NCI-H2029 treated with DMSO at 0.1 percent for 48 hours (cell line): ENCODE measurements around the gene RBMS3.
"Not testable (repeated sequence)": the region's sequence is repeated elsewhere in the genome, so short reads cannot be mapped to it uniquely, and the experiment has no call there.

Experiments
- DNase-seq: peaks from one replicate; lab custom pipeline; 2025; lab: John Stamatoyannopoulos, UW

The RBMS3 gene

DNA sequence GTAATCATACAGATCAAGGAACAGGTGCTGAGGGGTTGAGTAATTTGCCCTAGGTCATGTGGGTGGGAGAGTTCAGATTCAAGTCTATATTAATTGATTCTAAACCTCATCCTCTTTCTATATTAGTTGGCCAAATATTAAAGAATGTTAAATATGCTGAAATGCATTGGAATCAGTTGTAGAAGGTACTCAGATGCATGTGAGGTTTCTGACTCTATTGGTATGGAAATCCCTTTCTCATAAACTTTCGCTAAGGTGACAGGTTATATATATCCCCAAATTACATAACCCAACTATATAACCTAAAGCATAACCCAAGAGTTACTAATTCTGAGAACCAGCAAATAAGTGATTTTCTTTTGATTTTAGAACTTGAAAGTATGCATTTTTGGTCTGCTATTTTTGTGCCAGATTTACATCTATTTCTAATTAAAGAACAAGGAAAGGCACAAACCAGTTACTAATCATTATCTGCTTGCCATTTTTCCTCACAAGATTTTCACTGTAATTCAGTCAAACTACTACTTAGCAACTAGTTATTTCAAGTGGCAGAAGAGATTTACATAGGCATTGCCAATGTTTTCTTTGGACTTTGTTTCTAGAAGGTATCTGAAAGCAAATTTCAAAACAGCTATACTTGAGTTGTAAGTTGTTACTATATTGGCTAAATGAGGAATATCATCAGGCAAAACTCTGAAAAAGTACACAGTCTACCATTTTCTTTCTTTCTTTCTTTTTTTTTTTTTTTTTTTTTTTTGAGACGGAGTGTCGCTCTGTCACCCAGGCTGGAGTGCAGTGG, 201.3 kb downstream of the RBMS3 start:
- no peak for DNase-seq

DNA sequence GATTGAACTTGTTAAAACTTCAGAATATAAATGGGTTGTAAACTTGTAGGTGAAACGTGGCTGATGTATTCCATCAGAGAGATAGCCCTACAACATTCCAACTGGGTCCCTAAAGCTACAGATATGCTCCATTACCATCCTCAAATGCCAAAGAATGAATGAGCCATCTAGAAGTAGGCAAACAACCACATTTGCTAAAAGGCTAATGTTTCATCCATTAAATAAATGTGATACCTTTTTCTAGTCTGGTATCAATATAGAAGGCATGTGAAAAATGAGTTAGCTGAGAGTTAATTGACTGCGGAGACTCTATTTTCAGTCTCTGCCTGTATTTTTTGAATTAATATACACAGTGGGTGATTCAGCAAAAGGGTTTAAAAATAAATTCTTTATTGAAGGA, 203.8 kb downstream of the RBMS3 start:
- DNase-seq = no peak

DNA sequence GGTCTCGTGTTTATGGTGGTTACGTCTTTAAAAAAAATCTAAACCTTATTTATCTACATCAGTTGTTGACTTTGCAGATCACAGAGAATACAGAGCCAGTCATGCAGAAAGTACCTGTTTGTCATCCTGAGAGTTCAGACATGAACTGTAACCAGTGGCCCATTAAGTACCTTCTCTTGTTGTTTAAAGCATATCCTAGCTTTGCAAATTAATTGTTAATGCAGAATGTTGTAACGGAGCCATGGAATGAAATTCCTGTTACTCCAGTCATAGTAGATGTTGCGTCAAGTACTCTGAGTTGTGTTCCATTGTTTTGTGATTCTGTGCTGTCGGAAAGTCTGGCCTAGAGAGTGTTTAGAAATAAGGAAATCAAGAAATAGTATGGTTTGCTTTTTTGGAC, 205.2 kb downstream of the RBMS3 start:
- DNase-seq = peak; percentile 88

DNA sequence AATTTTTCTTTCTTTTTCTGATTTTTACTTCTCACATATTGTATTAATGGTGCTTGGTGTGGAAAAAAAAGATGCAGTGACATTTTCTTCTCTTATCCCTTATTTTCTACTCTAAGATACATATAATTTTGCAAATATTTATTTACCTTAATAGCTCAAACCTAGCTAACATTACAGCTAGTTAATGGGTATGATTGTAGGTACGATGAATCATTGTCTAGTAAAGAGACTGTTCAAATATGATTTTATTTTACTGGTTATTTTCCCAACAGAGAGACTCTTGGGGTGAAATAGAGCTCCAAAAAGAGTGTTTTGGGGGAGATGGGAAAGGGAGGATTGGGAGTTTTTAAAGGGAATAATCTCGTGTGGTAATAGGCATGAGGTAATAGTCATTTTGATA, 206.0 kb downstream of the RBMS3 start:
- DNase-seq = no peak

DNA sequence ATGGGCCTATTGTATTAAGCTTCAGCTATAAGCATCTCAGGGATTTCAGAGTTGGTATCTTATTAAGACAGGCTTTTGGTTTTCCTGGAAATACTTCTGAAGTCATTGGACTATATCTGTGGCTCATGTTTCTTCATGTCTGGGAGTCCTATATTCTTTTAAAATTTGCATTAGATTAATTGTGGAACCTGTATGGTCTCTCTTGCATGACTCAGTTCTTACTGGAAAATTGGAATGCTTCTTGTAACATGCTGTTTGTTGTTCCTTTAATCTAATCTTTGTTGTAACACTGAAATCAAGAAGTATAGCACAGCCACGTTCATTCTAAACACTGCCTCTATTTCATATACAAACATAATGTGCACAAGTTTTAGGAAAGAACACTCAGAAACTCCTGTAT, 208.1 kb downstream of the RBMS3 start:
- no peak for DNase-seq

DNA sequence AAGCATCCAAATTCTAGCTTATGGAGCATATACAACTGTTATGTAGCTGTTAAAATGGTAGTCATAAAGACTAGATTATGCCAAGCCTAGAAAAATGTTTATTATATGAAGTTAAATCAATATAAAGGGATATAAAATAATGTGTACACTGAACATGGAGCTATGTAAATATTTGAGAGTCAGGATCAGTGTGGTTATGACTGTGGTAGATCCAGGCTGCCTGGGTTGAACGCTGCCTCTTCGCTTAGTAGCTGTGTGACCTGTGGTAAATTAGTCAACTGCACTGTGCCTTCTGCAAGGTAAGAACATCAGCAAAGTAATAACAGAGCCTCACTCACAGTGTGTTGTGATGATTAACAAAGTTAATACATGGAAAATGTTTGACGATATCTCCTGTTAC, 212.2 kb downstream of the RBMS3 start:
- DNase-seq = no peak

DNA sequence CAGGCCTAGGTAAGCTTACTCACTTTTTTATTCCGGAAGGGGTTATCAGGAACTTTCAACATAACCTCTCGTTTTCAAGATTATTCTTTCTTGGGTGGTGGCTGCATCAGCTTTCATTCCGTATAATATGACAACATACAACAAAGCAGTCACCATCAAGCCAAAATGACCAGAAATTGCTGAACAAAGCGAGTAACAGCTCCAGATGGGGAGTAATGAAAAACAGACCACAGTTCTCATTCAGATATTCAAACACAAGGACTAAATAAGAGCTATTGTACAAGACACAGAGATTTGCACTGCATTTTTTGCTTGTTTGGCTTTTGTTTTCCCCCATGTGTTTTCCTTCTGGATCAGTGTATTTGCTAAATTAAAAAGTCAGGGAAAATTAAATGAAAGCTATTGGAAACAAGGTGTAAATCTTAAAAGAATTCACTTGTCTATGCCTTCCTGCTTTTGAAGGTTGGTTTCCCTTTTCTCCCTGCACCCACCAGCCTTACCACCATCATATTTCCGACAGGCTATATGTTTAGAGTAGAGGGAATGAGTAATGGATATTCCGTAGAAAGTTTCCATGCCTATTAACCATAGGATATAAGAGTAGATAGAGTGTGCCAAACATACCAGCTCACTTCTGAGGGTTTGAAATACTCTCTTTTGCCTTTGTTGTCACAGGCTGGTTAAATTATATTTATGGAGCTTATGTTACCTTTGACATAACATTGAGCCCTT, 213.6 kb downstream of the RBMS3 start:
- no peak for DNase-seq

DNA sequence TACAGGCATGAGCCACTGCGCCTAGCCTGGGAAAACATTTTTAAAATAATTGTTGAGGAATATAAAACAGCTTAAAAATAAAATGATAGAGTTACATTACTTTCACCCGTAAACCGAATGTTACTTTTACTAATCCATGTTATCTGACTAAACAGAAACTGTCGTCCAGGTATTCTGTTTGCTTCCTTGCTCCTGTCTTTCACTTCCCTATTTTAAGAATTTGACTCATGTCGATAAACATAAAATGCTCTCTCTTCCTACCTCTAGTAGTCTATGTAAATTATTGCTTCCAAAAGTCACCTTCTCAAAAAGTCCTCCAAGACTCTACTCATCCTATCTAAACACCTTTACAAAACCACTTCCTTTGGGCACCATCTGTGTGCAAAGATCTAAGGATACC, 216.4 kb downstream of the RBMS3 start:
- DNase-seq = no peak

DNA sequence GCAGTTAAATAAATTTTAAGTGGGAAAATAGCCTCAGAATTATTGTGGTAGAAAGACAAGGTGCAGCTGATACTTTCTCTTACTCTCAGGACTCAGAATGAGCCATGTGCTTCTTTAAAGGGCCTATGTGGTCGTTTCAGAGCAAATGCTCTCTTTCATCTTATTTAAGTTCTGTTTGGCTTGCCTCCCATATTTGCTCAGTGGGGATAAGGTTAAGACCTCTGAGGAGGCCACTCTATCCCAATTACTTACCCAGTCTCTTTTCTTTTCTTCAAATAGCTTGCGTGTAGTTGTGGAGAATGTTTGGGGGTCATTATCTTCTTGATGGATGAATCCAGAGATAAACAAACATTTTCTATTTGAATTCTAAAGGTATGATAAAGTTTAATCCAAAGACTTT, 221.9 kb downstream of the RBMS3 start:
- no peak for DNase-seq

DNA sequence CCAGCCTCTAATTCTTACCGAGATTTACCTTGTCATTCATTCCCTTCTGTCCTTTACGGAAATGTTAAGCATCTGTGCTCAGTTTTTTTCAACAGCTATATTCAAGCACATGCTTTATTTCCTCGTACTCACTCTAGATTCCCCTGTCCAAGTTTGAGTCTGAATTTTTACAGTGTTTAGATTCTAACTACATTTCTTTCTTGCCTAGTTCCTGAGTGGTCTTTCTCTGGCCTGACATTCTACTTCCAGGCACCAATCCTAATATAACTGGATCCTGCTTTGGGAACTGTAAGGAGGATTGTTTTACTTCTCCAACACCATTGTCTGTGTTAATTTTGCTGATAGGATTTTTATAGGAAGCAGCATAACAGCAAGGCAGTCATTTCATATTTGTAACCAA, 222.4 kb downstream of the RBMS3 start:
- DNase-seq = no peak

DNA sequence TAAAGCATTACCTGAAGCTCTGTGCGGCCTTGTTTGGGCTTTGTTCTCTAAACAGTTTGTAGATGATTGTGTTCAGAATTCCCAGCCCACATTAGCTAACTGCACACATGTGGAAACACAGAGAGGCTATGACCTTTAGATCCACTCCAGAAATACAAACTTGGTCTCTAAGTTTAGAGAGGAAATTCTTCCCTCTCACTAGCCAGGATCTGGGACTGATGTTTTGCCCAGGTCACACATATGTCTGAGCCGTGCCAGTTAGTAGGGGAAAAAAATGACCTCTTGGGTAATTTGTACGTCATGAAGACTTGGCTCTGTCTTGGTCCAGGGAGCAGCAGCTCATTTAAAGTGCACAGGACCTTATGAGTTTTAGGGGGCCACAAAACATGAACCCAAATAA, 223.1 kb downstream of the RBMS3 start:
- no peak for DNase-seq

DNA sequence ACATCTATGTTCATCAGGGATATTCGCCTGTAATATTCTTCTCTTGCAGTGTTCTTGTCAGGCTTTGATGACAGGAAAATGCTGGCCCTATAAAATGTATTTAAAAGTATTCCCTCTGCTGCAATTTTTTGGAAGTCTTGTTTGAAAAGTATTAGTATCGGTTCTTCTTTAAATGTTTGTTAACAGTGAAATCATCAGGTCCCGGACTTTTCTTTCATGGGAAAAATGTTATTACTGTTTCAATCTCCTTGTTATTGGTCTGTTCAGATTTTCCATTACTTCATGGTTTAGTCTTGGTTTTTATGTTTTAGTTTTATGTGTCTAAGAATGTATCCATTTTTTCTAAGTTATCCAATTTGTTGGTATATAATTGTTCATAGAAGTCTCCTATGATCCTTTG, 225.6 kb downstream of the RBMS3 start:
- no peak for DNase-seq

DNA sequence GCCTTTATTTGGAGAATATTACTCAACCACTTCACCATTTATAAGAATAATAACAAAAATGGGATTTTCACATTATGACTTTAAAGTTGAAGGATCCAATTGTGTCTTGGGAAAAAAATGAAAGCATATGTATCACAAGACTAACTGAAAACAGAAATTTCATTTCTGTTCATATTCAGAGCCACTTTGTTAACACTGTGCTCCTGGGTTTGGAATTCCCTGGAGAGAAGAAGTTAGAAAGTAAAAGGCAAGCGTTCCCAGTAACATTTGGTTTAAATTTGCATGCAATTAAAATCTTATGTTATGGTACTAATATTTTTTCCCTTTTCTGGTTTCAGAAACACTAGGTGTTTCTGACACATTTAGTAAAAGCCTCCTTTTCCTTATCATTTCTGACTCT, 230.8 kb downstream of the RBMS3 start:
- no peak for DNase-seq

DNA sequence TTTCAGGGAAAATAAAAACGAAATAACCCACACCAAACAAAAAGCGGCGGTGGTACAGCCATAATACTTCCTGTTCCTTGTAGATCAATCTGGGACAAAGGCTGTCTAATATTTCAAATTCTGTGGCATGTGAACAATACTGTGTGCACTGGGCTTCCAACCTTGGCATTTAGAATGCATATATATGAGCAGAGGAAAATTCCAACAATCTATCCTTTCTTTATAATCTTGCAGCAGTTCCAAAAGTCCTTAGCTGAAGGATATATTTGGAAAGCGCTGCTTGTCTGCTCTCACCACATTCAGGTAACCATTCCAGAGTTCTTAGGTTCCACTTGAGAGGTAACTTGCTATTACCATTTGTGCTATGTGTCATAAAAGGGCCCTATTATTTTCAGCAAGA, 231.8 kb downstream of the RBMS3 start:
- DNase-seq = no peak

DNA sequence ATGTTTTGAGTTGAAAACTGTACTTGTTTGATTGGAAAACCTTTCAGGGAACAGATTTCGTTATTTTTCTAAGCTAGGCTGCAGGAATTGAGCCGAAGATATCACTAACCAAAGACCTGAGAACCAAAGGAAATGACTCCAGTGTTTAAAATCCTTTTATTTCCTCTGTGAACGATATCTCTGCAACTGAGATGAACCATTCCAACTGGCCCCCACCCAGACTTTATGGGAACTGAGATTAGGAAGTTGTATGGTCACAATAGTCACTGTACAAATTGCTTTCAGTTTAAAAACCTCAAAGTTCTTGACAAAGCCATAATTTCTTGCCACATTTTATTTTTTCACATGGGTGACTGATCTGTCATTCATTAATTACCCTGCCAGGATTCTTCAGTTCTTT, 232.4 kb downstream of the RBMS3 start:
- DNase-seq = no peak

DNA sequence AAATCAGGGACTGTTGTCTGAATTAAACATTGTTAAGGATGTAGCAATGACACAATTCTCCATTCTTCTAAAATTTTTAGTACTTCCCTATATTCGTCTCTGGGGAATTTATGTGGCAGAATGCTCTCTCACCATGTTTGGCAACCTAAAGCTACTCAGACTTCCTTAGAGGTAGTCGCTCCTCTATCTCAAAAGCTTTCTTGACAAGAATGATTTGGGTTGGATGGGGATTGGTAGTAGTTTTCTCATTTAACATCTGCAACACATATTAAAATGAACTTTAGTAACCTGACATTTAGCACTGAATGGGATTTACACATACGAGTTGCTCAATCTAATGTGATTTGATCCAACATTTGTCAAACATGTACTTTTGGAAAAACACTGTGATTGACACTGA, 233.3 kb downstream of the RBMS3 start:
- no peak for DNase-seq

DNA sequence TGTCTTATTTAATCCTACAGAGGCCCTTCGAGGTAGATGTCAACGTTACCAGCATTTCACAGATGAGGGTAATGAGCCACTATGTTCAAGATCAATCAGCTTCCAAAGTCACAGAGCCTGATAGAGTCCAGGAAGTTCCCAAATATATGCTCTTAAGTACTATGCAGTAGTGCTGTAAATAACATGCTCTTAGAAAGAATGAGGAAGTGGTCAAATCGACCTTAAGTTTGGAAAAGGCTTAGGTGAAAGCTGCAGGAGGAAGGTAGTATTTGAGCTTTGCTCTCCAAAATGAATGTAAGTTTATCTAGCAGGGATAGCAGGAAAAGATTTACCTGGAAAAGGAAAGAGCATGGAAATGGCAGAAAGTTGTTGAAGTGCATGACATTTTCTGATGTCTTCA, 234.0 kb downstream of the RBMS3 start:
- DNase-seq = no peak

DNA sequence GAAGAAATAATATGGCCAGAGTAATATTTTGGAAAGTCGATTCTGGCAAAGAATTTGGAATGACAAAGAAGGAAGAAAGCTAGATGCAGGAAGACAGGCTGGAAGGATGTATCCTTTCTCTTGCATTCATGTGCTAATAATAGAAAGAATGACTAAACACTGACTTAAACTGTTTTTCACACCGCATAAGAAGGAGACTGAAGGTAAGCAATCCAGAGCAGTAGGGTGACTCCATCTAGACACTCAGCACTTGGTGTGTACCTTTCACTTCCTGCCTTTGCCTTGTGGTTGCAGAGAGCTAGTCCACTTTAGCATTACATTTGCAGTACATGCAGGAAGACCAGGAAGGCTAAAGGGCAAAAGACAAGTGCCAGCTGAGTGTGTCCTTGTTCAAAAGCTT, 234.6 kb downstream of the RBMS3 start:
- DNase-seq = no peak

DNA sequence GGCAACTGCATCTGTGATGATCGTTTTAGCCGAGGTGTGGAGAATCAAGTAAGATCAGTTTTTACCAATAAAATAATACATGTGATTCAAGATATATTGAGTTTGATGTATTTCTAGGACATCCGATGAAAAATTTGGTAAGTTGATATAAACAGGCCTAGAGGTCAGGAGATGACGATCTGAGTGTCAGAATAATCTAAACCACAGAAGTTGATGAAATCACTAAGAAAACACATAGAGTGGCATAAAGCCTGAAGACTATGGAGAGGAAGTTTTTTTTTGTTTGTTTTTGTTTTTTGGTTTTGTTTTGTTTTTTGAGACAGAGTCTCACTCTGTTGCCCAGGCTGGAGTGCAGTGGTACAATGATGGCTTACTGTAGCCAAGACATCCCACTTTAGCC, 235.3 kb downstream of the RBMS3 start:
- DNase-seq = no peak

DNA sequence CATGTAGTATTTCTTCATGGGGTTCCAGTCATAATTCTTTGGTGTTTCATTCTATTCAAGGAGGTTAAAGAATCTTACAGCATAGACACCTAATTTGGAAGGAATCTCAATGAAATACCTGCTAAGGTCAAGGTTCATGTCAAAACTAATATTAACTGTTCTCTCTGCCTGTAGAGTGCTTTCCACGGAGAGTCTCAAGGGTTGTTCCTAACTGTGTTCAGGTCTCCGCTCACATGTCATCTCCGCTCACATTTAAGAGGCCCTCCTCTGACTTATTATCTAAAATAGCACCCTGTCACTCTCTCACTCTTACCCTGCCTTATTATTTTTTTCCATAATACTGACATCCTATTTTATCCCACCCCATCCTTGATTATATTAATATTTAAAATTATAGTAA, 239.9 kb downstream of the RBMS3 start:
- no peak for DNase-seq

DNA sequence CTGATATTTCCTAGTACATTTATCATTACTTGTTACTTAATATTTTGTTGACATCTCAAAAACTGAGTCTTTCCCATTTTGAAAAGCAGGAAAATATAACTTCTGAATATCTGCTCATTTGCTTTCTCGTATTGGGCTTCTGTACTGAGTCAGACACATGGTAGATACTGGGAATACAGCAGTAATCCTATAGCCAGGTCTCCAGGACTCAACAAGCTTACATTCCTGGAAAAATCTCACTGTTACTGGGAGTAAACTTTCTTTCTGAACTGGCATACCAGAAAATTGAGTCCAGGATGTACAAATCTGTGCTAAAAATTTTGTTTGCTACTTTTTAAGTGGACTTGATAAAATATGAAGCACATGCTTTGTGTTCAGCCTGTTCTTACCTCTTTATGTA, 240.4 kb downstream of the RBMS3 start:
- DNase-seq = no peak

DNA sequence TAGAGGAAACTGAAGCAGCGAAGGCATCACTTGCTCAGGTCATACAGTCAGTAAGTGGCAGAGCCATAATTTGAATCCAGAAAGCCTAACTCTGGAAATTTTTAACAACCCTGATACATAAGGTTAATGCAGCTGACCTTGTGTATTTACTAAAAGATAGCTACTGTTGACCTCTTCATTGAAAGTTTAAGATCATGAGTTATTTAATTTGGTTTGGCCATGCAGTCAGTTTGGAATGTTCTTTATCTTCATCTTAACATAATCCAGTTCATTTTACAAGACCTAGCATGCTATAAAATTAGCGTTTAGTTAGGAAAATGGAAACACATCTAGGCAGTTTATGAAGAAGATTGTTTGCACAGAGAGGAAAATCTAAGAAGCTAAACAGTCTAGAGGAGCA, 240.9 kb downstream of the RBMS3 start:
- no peak for DNase-seq

DNA sequence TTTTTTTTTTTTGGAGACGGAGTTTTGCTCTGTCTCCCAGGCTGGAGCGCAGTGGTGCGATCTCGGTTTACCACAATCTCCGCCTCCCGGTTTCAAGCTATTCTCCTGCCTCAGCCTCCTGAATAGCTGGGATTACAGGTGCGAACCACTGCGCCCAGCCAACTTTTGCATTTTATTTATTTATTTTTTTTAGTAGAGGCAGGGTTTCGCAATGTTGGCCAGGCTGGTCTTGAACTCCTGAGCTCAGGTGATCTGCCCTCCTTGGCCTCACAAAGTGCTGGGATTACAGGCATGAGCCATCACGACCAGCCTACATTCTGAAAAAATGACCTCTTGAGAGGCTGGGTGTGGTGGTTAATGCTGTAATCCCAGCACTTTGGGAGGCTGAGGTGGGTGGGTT, 243.6 kb downstream of the RBMS3 start:
- DNase-seq = not testable (repeated sequence)
